ENCODE data around the gene MLC1.
"Not testable (repeated sequence)": the region's sequence is repeated elsewhere in the genome, so short reads cannot be mapped to it uniquely, and the experiment has no call there.

- TF ChIP-seq, protein P1, sequence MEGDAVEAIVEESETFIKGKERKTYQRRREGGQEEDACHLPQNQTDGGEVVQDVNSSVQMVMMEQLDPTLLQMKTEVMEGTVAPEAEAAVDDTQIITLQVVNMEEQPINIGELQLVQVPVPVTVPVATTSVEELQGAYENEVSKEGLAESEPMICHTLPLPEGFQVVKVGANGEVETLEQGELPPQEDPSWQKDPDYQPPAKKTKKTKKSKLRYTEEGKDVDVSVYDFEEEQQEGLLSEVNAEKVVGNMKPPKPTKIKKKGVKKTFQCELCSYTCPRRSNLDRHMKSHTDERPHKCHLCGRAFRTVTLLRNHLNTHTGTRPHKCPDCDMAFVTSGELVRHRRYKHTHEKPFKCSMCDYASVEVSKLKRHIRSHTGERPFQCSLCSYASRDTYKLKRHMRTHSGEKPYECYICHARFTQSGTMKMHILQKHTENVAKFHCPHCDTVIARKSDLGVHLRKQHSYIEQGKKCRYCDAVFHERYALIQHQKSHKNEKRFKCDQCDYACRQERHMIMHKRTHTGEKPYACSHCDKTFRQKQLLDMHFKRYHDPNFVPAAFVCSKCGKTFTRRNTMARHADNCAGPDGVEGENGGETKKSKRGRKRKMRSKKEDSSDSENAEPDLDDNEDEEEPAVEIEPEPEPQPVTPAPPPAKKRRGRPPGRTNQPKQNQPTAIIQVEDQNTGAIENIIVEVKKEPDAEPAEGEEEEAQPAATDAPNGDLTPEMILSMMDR (IDR thresholded peaks at IDR 0.05) = not testable (repeated sequence)
- TF ChIP-seq POLR2A (IDR thresholded peaks at IDR 0.05) = not testable (repeated sequence)
Measured at GRCh38 chr22:50086975-50087374, 1.7 kb upstream of the MLC1 start.
